CD14-positive monocyte (primary cell): ENCODE measurements around the gene SCAPER. TPM values are rescaled to one million over a fixed set of nuclear protein-coding genes. Genes with fewer than 3 reads are reported as not detected.

ENCODE experiments used
- DNase-seq, 3 donors: peaks; one replicate each; pipeline ENCODE4 v3.0.0-alpha.2; 2011 to 2022
- H2AFZ ChIP-seq: 2 replicates; pipeline ENCODE4 v1.6.0; 2012; ENCODE audit warnings: mild to moderate bottlenecking, low read depth, low read length, inconsistent platforms; ENCODE audit not compliant: insufficient read depth, poor library complexity, severe bottlenecking
- H3K27ac ChIP-seq, 2 donors: 1 replicate in 1 of 2; 2 replicates in 1 of 2; pipeline ENCODE4 v1.5.1; 2012 to 2013; ENCODE audit warnings: low read length in 2 of 2, control low read depth in 1 of 2, inconsistent platforms in 1 of 2, low read depth in 1 of 2, mild to moderate bottlenecking in 1 of 2
- H3K27me3 ChIP-seq, 2 donors: one replicate each; pipeline versions ENCODE4 v1.6.0 to v1.6.1; 2011 to 2013; ENCODE audit warnings: low read length in 2 of 2; ENCODE audit not compliant: control insufficient read depth in 2 of 2, insufficient read depth in 2 of 2
- H3K36me3 ChIP-seq, 2 donors: replicated peaks in 1 of 2; 1 replicate in 1 of 2; 2 replicates in 1 of 2; pipeline versions ENCODE4 v1.5.1 to v1.6.1; 2012 to 2013; ENCODE audit warnings: low read length in 2 of 2, control low read depth in 1 of 2, inconsistent platforms in 1 of 2, mild to moderate bottlenecking in 1 of 2; ENCODE audit not compliant: insufficient read depth in 2 of 2, control insufficient read depth in 1 of 2
- H3K4me1 ChIP-seq, 2 donors: 1 replicate in 1 of 2; 2 replicates in 1 of 2; pipeline versions ENCODE4 v1.5.1 to v1.6.1; 2012 to 2013; ENCODE audit warnings: low read length in 2 of 2, control low read depth in 1 of 2, inconsistent platforms in 1 of 2, mild to moderate bottlenecking in 1 of 2, moderate library complexity in 1 of 2; ENCODE audit not compliant: insufficient read depth in 2 of 2, control insufficient read depth in 1 of 2
- H3K4me2 ChIP-seq: replicated peaks from 2 replicates; pipeline ENCODE3; 2012; ENCODE audit warnings: low read length, moderate library complexity, mild to moderate bottlenecking; ENCODE audit not compliant: poor library complexity, severe bottlenecking; ENCODE audit errors: extremely low read depth
- H3K4me3 ChIP-seq, 3 experiments: fragments of 200-600 bp in 1 of 3; sonication (generic) in 1 of 3; replicated peaks in 1 of 3; 1 replicate in 2 of 3; 2 replicates in 1 of 3; pipeline ENCODE4 v1.5.1; 2011 to 2013; ENCODE audit warnings: low read length in 3 of 3, mild to moderate bottlenecking in 3 of 3, control low read depth in 2 of 3, low read depth in 2 of 3, inconsistent platforms in 1 of 3, moderate library complexity in 1 of 3
- H3K79me2 ChIP-seq: 2 replicates; pipeline ENCODE4 v1.6.0; 2012; ENCODE audit warnings: mild to moderate bottlenecking, control low read depth, inconsistent platforms, low read length, moderate library complexity; ENCODE audit not compliant: insufficient read depth
- H3K9ac ChIP-seq: 2 replicates; pipeline ENCODE4 v1.6.0; 2017; ENCODE audit warnings: low read length, mild to moderate bottlenecking; ENCODE audit not compliant: insufficient read depth, poor library complexity, severe bottlenecking
- H3K9me3 ChIP-seq, 2 donors: replicated peaks in 1 of 2; 1 replicate in 1 of 2; 2 replicates in 1 of 2; pipeline versions ENCODE4 v1.5.1 to v1.6.1; 2012 to 2013; ENCODE audit warnings: low read length in 2 of 2, control low read depth in 1 of 2; ENCODE audit not compliant: control insufficient read depth in 1 of 2, insufficient read depth in 1 of 2
- H4K20me1 ChIP-seq: 2 replicates; pipeline ENCODE4 v1.6.0; 2012; ENCODE audit warnings: mild to moderate bottlenecking, low read length, control low read depth, moderate library complexity; ENCODE audit not compliant: insufficient read depth
- H3K27ac Mint-ChIP-seq, 7 donors: one replicate each; pipeline ENCODE4 v1.8.0; 2020; ENCODE audit warnings: mild to moderate bottlenecking in 7 of 7, mixed read lengths in 7 of 7, moderate library complexity in 6 of 7, inconsistent platforms in 2 of 7
- H3K27me3 Mint-ChIP-seq, 3 donors: one replicate each; pipeline ENCODE4 v1.8.0; 2021 to 2022; ENCODE audit warnings: low read depth in 3 of 3, mild to moderate bottlenecking in 3 of 3, mixed read lengths in 3 of 3, moderate library complexity in 3 of 3, inconsistent platforms in 1 of 3
- H3K36me3 Mint-ChIP-seq, 2 donors: one replicate each; pipeline ENCODE4 v1.8.0; 2020; ENCODE audit warnings: mixed read lengths in 2 of 2, inconsistent platforms in 1 of 2, mild to moderate bottlenecking in 1 of 2
- H3K4me1 Mint-ChIP-seq: one replicate; pipeline ENCODE4 v1.8.0; 2020; ENCODE audit warnings: mild to moderate bottlenecking, mixed read lengths
- H3K4me3 Mint-ChIP-seq, 2 donors: one replicate each; pipeline ENCODE4 v1.8.0; 2020; ENCODE audit warnings: mild to moderate bottlenecking in 2 of 2, mixed read lengths in 2 of 2, moderate library complexity in 1 of 2
- H3K9me3 Mint-ChIP-seq, 7 donors: one replicate each; pipeline ENCODE4 v1.8.0; 2020 to 2022; ENCODE audit warnings: mixed read lengths in 7 of 7, mild to moderate bottlenecking in 6 of 7, moderate library complexity in 6 of 7, inconsistent platforms in 2 of 7
- CTCF ChIP-seq: fragments of 200-600 bp; IDR thresholded peaks from one replicate; pipeline ENCODE4 v1.8.0; 2022; ENCODE audit warnings: antibody characterized with exemption, mild to moderate bottlenecking
- WGBS: methylation state at CpG from one replicate; pipeline ENCODE4 v1.1.5; 2013; ENCODE audit warnings: missing lambda C conversion rate; ENCODE audit not compliant: insufficient coverage; 5-methylcytosine and 5-hydroxymethylcytosine counted together
- intact Hi-C, 2 donors: fragments of 100-400 bp; cut with micrococcal nuclease; formaldehyde crosslinking; loops; one replicate each; pipeline versions ENCODE4 v1.15.0 to v1.15.1; 2023
- polyA plus RNA-seq, 3 donors: library from polyadenylated mRNA; depleted of rRNA in 1 of 3; unstranded in 2 of 3; stranded (reverse) in 1 of 3; fragments of 300-500 nt in 2 of 3; fragments of >200 nt in 1 of 3; fragmentation: Illumina TruSeq in 2 of 3; gene quantifications; 1 replicate in 2 of 3; 2 replicates in 1 of 3; pipeline ENCODE4 v1.2.3, GENCODE V29; 2012 to 2021

SCAPER gene
- polyA plus RNA-seq, 3 donors: 2.5 to 5.4 (median 4.2) TPM

- no peak overlapping the region for H3K27ac ChIP-seq
- 73% methylated on average over 3 of the region's 3 CpGs for WGBS
- DNase-seq: no peak
- intact Hi-C loops: no loop called here
- Mint-ChIP-seq H3K27me3 (peaks cover 0 to 1% (median 0%) of the 10 kb centered on the region in 3 donors), H3K9me3 (peaks cover 0 to 3% (median 0%) of the 10 kb centered on the region in 7 donors), H3K36me3 (peaks cover 32 to 44% of the 10 kb centered on the region in 2 donors), H3K4me1 (peaks cover 25% of the 10 kb centered on the region), H3K27ac (peak overlapping the region in 1 of 7 donors; percentile 15), H3K4me3 (no peak overlapping the region)
- no peak overlapping the region for H3K4me3 ChIP-seq
- H3K27me3 ChIP-seq: no peaks in the 10 kb centered on the region
- peaks cover 10 to 37% of the 10 kb centered on the region in 2 donors for H3K36me3 ChIP-seq
- peaks cover 9 to 13% of the 10 kb centered on the region in 2 donors for H3K4me1 ChIP-seq
- TF ChIP-seq CTCF: no peak
- no peak overlapping the region for H3K9ac ChIP-seq
- H3K79me2 ChIP-seq: peaks cover 10% of the 10 kb centered on the region
- no peak overlapping the region for H2AFZ ChIP-seq
- H3K9me3 ChIP-seq: no peaks in the 10 kb centered on the region
- H4K20me1 ChIP-seq: no peaks in the 10 kb centered on the region
- H3K4me2 ChIP-seq: no peak overlapping the region
These were observed 31.5 kb upstream of the SCAPER start for GRCh38 chr15:76936671-76937070.

DNA sequence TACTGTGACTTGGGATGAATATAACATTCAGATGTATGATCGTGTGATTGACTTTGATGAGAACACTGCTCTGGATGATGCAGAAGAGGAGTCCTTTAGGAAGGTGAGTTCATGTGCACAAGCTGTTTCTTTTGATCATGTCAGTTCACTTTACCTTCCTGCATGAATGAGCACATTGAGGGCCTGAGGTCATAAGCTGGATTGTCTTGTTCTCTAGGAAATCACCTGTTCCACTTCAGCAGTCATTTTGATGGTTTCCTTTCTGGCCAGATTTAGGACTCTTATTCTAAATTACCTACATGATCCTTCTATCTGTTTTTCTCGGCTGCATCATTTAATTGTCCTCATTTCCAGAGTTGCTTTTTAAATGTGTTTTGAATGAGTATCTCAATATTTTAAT lies 30.5 kb upstream of the SCAPER start:
- H3K27me3 ChIP-seq: no peaks in the 10 kb centered on the region
- Mint-ChIP-seq H3K27ac (no peak overlapping the region), H3K4me1 (peaks cover 29% of the 10 kb centered on the region), H3K9me3 (peaks cover 0 to 3% (median 0%) of the 10 kb centered on the region in 7 donors), H3K4me3 (no peak overlapping the region), H3K36me3 (peaks cover 32 to 42% of the 10 kb centered on the region in 2 donors), H3K27me3 (peaks cover 0 to 1% (median 0%) of the 10 kb centered on the region in 3 donors)
- no peak overlapping the region for H3K4me3 ChIP-seq
- intact Hi-C loops: no loop called here
- no peaks in the 10 kb centered on the region for H4K20me1 ChIP-seq
- H3K9me3 ChIP-seq: no peaks in the 10 kb centered on the region
- H3K79me2 ChIP-seq: peaks cover 10% of the 10 kb centered on the region
- WGBS: 100% methylated on average over 1 of the region's 2 CpGs
- no peak overlapping the region for H2AFZ ChIP-seq
- H3K4me1 ChIP-seq: peaks cover 16 to 18% of the 10 kb centered on the region in 2 donors
- TF ChIP-seq CTCF: no peak
- no peak overlapping the region for H3K9ac ChIP-seq
- H3K4me2 ChIP-seq: no peak overlapping the region
- DNase-seq: no peak
- H3K36me3 ChIP-seq: peaks cover 10 to 37% of the 10 kb centered on the region in 2 donors
- no peak overlapping the region for H3K27ac ChIP-seq
